ENCODE data around the gene PDZD11.
A peak's percentile ranks its signal among the peaks of the same experiment; 100 is the strongest.

PDZD11 gene

DNA sequence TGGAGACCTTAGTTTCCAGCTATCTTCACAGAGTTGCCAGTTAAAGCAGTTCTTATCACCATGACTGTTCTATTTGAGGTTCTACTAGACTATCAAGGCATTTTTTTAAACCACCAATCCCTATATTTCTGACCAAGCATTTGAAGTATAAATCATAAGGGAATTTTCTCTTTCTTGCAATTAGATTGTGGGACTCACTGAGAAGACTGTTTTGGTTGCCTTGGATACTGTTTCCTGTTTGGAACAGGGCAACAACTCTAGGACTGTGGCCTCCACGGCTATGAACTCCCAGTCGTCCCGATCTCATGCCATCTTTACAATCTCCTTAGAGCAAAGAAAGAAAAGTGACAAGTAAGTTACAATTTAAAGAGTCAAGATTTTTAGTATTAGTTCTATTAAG, 12.0 kb upstream of the PDZD11 start:
- Histone ChIP-seq H3K4me1 (ENCODE audit: low read length) (no peaks in the 10 kb centered on the region), H4K20me1 (ENCODE audit: insufficient read depth, low read length) (no peaks in the 10 kb centered on the region), H3K4me3 (ENCODE audit: low read length) (no peak overlapping the region), H3K4me2 (ENCODE audit: low read length) (no peak overlapping the region), H2AFZ (ENCODE audit: low read depth, low read length) (no peak overlapping the region), H3K27ac (ENCODE audit: low read length) (no peak overlapping the region), H3K36me3 (replicated peaks; ENCODE audit: low read depth, low read length) (peaks cover 40% of the 10 kb centered on the region), H3K27me3 (ENCODE audit: low read depth, low read length) (no peaks in the 10 kb centered on the region), H3K9ac (ENCODE audit: low read length) (no peak overlapping the region), H3K9me3 (ENCODE audit: insufficient read depth, low read length) (no peaks in the 10 kb centered on the region), H3K79me2 (ENCODE audit: low read length) (no peaks in the 10 kb centered on the region)
- TF ChIP-seq, protein P1, sequence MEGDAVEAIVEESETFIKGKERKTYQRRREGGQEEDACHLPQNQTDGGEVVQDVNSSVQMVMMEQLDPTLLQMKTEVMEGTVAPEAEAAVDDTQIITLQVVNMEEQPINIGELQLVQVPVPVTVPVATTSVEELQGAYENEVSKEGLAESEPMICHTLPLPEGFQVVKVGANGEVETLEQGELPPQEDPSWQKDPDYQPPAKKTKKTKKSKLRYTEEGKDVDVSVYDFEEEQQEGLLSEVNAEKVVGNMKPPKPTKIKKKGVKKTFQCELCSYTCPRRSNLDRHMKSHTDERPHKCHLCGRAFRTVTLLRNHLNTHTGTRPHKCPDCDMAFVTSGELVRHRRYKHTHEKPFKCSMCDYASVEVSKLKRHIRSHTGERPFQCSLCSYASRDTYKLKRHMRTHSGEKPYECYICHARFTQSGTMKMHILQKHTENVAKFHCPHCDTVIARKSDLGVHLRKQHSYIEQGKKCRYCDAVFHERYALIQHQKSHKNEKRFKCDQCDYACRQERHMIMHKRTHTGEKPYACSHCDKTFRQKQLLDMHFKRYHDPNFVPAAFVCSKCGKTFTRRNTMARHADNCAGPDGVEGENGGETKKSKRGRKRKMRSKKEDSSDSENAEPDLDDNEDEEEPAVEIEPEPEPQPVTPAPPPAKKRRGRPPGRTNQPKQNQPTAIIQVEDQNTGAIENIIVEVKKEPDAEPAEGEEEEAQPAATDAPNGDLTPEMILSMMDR (IDR thresholded peaks at IDR 0.05; ENCODE audit: low read depth, low read length), result no peak
- TF ChIP-seq EZH2phosphoT487 (IDR thresholded peaks at IDR 0.05; ENCODE audit: low read depth), result no peak

DNA sequence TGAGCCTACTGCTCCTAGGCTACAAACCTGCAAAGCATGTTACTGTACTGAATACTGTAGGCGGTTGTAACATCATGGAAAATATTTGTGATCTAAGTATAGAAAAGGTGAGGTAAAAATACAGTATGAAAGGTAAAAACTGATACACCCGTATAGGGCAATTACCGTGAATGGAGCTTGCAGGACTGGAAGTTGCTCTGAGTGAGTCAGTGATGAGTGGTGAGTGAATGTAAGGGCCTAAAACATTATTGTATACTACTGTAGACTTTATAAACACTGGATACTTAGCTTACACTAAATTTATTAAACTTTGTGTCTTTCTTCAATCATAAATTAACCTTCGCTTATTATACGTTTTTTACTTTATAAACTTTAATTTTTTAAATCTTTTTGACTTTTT, 3.9 kb upstream of the PDZD11 start:
- Histone ChIP-seq H3K4me2 (ENCODE audit: low read length) (no peak overlapping the region), H3K4me1 (ENCODE audit: low read length) (peaks cover 10% of the 10 kb centered on the region), H3K27me3 (ENCODE audit: low read depth, low read length) (no peaks in the 10 kb centered on the region), H3K27ac (ENCODE audit: low read length) (no peak overlapping the region), H3K4me3 (ENCODE audit: low read length) (no peak overlapping the region), H2AFZ (ENCODE audit: low read depth, low read length) (no peak overlapping the region), H3K9me3 (ENCODE audit: insufficient read depth, low read length) (no peaks in the 10 kb centered on the region), H4K20me1 (ENCODE audit: insufficient read depth, low read length) (no peaks in the 10 kb centered on the region), H3K79me2 (ENCODE audit: low read length) (peaks cover 20% of the 10 kb centered on the region), H3K36me3 (replicated peaks; ENCODE audit: low read depth, low read length) (peaks cover 14% of the 10 kb centered on the region), H3K9ac (ENCODE audit: low read length) (no peak overlapping the region)
- TF ChIP-seq, protein P1 (IDR thresholded peaks at IDR 0.05; ENCODE audit: low read depth, low read length), result no peak
- TF ChIP-seq EZH2phosphoT487 (IDR thresholded peaks at IDR 0.05; ENCODE audit: low read depth), result no peak

DNA sequence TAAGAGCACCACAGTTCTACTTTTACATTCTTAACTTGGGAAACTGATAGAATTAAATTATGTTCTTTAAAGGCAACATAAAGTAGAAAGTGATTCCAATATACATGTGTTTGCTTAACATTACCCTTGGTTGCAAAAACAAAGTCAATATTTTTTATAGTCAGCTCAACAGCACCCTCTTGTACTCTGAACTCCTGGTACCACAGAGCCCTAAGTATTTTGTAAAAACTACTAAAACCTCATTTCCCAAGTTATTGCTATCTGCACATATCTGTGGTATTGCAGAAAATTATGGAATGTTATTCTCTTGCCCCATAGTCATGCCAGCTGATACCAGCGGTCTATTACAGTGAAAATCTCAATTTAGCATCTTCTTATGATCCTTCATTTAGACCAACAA, 3.1 kb upstream of the PDZD11 start:
- TF ChIP-seq, protein P1 (IDR thresholded peaks at IDR 0.05; ENCODE audit: low read depth, low read length), result no peak
- TF ChIP-seq EZH2phosphoT487 (IDR thresholded peaks at IDR 0.05; ENCODE audit: low read depth), result no peak
- Histone ChIP-seq H3K79me2 (ENCODE audit: low read length) (peaks cover 20% of the 10 kb centered on the region), H3K4me3 (ENCODE audit: low read length) (no peak overlapping the region), H3K4me1 (ENCODE audit: low read length) (peaks cover 10% of the 10 kb centered on the region), H3K27ac (ENCODE audit: low read length) (no peak overlapping the region), H2AFZ (ENCODE audit: low read depth, low read length) (no peak overlapping the region), H3K36me3 (replicated peaks; ENCODE audit: low read depth, low read length) (peaks cover 14% of the 10 kb centered on the region), H3K4me2 (ENCODE audit: low read length) (no peak overlapping the region), H3K9me3 (ENCODE audit: insufficient read depth, low read length) (no peaks in the 10 kb centered on the region), H4K20me1 (ENCODE audit: insufficient read depth, low read length) (no peaks in the 10 kb centered on the region), H3K9ac (ENCODE audit: low read length) (no peak overlapping the region), H3K27me3 (ENCODE audit: low read depth, low read length) (no peaks in the 10 kb centered on the region)

DNA sequence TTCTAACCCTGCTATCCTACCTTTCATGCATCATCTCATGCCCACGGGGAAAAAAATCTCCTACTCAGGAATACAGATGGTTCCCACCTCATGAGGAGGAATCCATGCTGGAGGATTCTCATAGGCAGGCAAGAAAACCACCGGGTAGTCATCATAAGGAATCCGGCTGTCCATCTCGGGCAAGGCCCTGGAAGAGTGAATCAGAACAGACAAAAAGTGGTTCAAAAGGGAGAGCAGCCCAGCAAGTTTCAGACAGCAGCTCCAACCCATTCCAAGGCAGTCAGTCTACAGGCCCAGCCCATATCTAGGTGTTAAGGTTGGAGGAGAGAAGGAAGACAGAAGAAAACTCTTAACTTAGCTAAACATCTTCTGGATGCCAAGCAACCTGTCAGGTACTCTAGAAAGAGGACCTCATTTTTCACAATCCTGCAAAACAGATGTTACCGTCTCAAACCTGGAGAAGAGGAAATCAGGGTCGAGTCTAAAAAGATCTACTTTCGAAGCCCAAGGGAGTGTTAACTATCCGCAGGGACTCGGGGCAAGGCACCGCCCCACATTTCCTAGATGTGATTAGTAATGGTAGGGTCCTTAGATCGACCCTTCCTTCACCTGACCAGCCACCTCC, 447 bp downstream of the PDZD11 start:
- Histone ChIP-seq H3K27ac (ENCODE audit: low read length) (no peak overlapping the region), H3K79me2 (ENCODE audit: low read length) (peaks cover 20% of the 10 kb centered on the region), H3K9me3 (ENCODE audit: insufficient read depth, low read length) (no peaks in the 10 kb centered on the region), H4K20me1 (ENCODE audit: insufficient read depth, low read length) (no peaks in the 10 kb centered on the region), H2AFZ (ENCODE audit: low read depth, low read length) (peak overlapping the region; percentile 84), H3K9ac (ENCODE audit: low read length) (peak overlapping the region; percentile 77), H3K27me3 (ENCODE audit: low read depth, low read length) (no peaks in the 10 kb centered on the region), H3K36me3 (replicated peaks; ENCODE audit: low read depth, low read length) (peaks cover 6% of the 10 kb centered on the region), H3K4me3 (ENCODE audit: low read length) (peak overlapping the region; percentile 88), H3K4me2 (ENCODE audit: low read length) (peak overlapping the region; percentile 96), H3K4me1 (ENCODE audit: low read length) (peaks cover 10% of the 10 kb centered on the region)
- TF ChIP-seq, protein P1 (IDR thresholded peaks at IDR 0.05; ENCODE audit: low read depth, low read length), result no peak
- TF ChIP-seq EZH2phosphoT487 (IDR thresholded peaks at IDR 0.05; ENCODE audit: low read depth), result no peak
